ENCODE measurements around the gene PFKP. TPM values are rescaled to one million over a fixed set of nuclear protein-coding genes. Genes with fewer than 3 reads are reported as not detected.

The PFKP gene
- total and polyA plus RNA-seq, 4 donors = 15.1 to 49.8 (median 31.8) TPM

GRCh38 chr10:3090914-3091787 lies 23.8 kb downstream of the PFKP start:
- no peaks in the 10 kb centered on the region for H3K27me3 ChIP-seq (ENCODE audit: control insufficient read depth in 3 of 3, insufficient read depth in 3 of 3, low read length in 2 of 3)
- TF ChIP-seq, protein P1, sequence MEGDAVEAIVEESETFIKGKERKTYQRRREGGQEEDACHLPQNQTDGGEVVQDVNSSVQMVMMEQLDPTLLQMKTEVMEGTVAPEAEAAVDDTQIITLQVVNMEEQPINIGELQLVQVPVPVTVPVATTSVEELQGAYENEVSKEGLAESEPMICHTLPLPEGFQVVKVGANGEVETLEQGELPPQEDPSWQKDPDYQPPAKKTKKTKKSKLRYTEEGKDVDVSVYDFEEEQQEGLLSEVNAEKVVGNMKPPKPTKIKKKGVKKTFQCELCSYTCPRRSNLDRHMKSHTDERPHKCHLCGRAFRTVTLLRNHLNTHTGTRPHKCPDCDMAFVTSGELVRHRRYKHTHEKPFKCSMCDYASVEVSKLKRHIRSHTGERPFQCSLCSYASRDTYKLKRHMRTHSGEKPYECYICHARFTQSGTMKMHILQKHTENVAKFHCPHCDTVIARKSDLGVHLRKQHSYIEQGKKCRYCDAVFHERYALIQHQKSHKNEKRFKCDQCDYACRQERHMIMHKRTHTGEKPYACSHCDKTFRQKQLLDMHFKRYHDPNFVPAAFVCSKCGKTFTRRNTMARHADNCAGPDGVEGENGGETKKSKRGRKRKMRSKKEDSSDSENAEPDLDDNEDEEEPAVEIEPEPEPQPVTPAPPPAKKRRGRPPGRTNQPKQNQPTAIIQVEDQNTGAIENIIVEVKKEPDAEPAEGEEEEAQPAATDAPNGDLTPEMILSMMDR (IDR thresholded peaks at IDR 0.05; ENCODE audit: control extremely low read depth, extremely low read depth) = no peak
- peak overlapping the region; percentile 18 to 89 for H3K27ac ChIP-seq (ENCODE audit: low read depth in 1 of 2, low read length in 1 of 2)
- peak; percentile 65 to 81 (median 66) for DNase-seq
- ATAC-seq (ENCODE audit: insufficient read depth, low FRiP score) = peak; percentile 64
- no peaks in the 10 kb centered on the region for H3K9me3 ChIP-seq (ENCODE audit: control insufficient read depth in 4 of 4, insufficient read depth in 3 of 4, low read length in 3 of 4)
- peaks cover 0 to 19% (median 17%) of the 10 kb centered on the region in 5 donors for H3K4me1 ChIP-seq (ENCODE audit: control insufficient read depth in 5 of 5, insufficient read depth in 5 of 5, low read length in 5 of 5)
- H3K9ac ChIP-seq (ENCODE audit: insufficient read depth in 1 of 2, low read length in 2 of 2) = no peak overlapping the region
- 48% methylated on average over 17 of the region's 17 CpGs for WGBS, 2 donors
- no peak overlapping the region for H3K4me3 ChIP-seq
- H3K36me3 ChIP-seq (ENCODE audit: control insufficient read depth in 4 of 4, insufficient read depth in 4 of 4, low read length in 4 of 4) = no peaks in the 10 kb centered on the region

- WGBS, 2 donors = 87 to 88% methylated on average over 5 of the region's 5 CpGs
These were observed 24.6 kb downstream of the PFKP start for GRCh38 chr10:3091921-3092320.

DNA sequence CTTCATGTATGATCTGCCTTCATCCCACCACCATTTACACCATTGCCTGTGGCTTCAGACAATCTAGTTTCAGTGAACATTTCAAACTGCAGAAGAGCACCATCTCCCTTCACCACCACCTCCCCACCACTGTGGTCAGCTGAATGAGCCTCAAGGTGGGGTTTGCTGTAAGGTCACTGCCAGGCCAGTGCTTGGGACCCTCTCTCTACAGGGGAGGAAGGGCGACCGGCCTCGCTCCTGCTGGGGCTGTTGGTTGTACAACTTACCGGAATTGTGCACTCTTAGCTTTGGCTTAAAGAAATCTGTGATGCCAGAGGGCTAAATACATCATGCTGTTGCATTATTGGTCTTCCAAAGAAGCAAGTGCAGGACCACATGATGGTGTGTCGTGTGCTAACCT lies 26.6 kb downstream of the PFKP start:
- Histone ChIP-seq H3K27me3 (ENCODE audit: control insufficient read depth in 3 of 3, insufficient read depth in 3 of 3, low read length in 2 of 3) (no peaks in the 10 kb centered on the region), H3K4me3 (no peak overlapping the region), H3K9me3 (ENCODE audit: control insufficient read depth in 4 of 4, insufficient read depth in 3 of 4, low read length in 3 of 4) (no peaks in the 10 kb centered on the region), H3K36me3 (ENCODE audit: control insufficient read depth in 4 of 4, insufficient read depth in 4 of 4, low read length in 4 of 4) (no peaks in the 10 kb centered on the region), H3K4me1 (ENCODE audit: control insufficient read depth in 5 of 5, insufficient read depth in 5 of 5, low read length in 5 of 5) (peaks cover 0 to 28% (median 19%) of the 10 kb centered on the region in 5 donors), H3K27ac (ENCODE audit: low read depth in 1 of 2, low read length in 1 of 2) (peak overlapping the region in 1 of 2 donors; percentile 39), H3K9ac (ENCODE audit: insufficient read depth in 1 of 2, low read length in 2 of 2) (no peak overlapping the region)
- TF ChIP-seq, protein P1 (IDR thresholded peaks at IDR 0.05; ENCODE audit: control extremely low read depth, extremely low read depth) = no peak
- no peak for ATAC-seq (ENCODE audit: insufficient read depth, low FRiP score)
- WGBS, 2 donors = 97 to 98% methylated on average over 5 of the region's 5 CpGs
- DNase-seq = no peak

More at GRCh38 chr10:3091921-3092320, 24.6 kb downstream of the PFKP start:
- Histone ChIP-seq H3K4me3 (no peak overlapping the region), H3K9me3 (ENCODE audit: control insufficient read depth in 4 of 4, insufficient read depth in 3 of 4, low read length in 3 of 4) (no peaks in the 10 kb centered on the region), H3K9ac (ENCODE audit: insufficient read depth in 1 of 2, low read length in 2 of 2) (no peak overlapping the region), H3K27ac (ENCODE audit: low read depth in 1 of 2, low read length in 1 of 2) (no peak overlapping the region), H3K27me3 (ENCODE audit: control insufficient read depth in 3 of 3, insufficient read depth in 3 of 3, low read length in 2 of 3) (no peaks in the 10 kb centered on the region), H3K4me1 (ENCODE audit: control insufficient read depth in 5 of 5, insufficient read depth in 5 of 5, low read length in 5 of 5) (peaks cover 0 to 24% (median 19%) of the 10 kb centered on the region in 5 donors), H3K36me3 (ENCODE audit: control insufficient read depth in 4 of 4, insufficient read depth in 4 of 4, low read length in 4 of 4) (no peaks in the 10 kb centered on the region)
- DNase-seq (no peak), ATAC-seq (ENCODE audit: insufficient read depth, low FRiP score) (no peak)
- TF ChIP-seq, protein P1 (IDR thresholded peaks at IDR 0.05; ENCODE audit: control extremely low read depth, extremely low read depth) = no peak

Measured in lung (tissue), 12 donors.